Body of pancreas (tissue), 4 donors: Measurements from ENCODE around the gene NR2C2. TPM values are rescaled to one million over a fixed set of nuclear protein-coding genes. Genes with fewer than 3 reads are reported as not detected.

Source experiments
- ATAC-seq: fragments of 150-250 bp; one replicate; pipeline ENCODE4 v1.9.1; 2016
- DNase-seq, 4 donors: peaks; one replicate each; pipeline ENCODE4 v3.0.0-alpha.2; 2019
- H3K27ac ChIP-seq, 4 donors: fragments of 200-600 bp; sonication (generic); 1 replicate in 3 of 4; 2 replicates in 1 of 4; pipeline versions ENCODE4 v1.5.1 to v1.6.1; 2016 to 2019; ENCODE audit warnings: mild to moderate bottlenecking in 1 of 4, mixed read lengths in 1 of 4, moderate library complexity in 1 of 4
- H3K27me3 ChIP-seq, 2 donors: fragments of 200-600 bp; sonication (generic); one replicate each; pipeline ENCODE4 v1.6.0; 2016; ENCODE audit warnings: mild to moderate bottlenecking in 1 of 2
- H3K36me3 ChIP-seq, 2 donors: fragments of 200-600 bp; sonication (generic); replicated peaks in 1 of 2; 2 replicates each; pipeline ENCODE4 v1.5.1; 2016; ENCODE audit warnings: low read depth in 2 of 2; ENCODE audit not compliant: insufficient read depth in 1 of 2
- H3K4me1 ChIP-seq: fragments of 200-600 bp; sonication (generic); one replicate; pipeline ENCODE4 v1.6.0; 2016
- H3K4me3 ChIP-seq, 2 donors: fragments of 200-600 bp; sonication (generic); 1 replicate in 1 of 2; 2 replicates in 1 of 2; pipeline ENCODE4 v1.5.1; 2016 to 2019
- H3K9me3 ChIP-seq, 3 donors: fragments of 200-600 bp; sonication (generic); 1 replicate in 2 of 3; 2 replicates in 1 of 3; pipeline ENCODE4 v1.5.1; 2016
- CTCF ChIP-seq, 7 experiments: fragments of 450-650 bp in 4 of 7; fragments of 200-600 bp in 3 of 7; sonication (generic) in 3 of 7; IDR thresholded peaks; one replicate each; pipeline ENCODE4 v1.5.1; 2016 to 2019; ENCODE audit warnings: antibody characterized with exemption in 7 of 7
- POLR2A ChIP-seq, 3 donors: fragments of 450-650 bp; IDR thresholded peaks; one replicate each; pipeline ENCODE4 v1.6.1; 2016; ENCODE audit warnings: antibody characterized with exemption in 3 of 3, mild to moderate bottlenecking in 2 of 3
- WGBS, 2 donors: methylation state at CpG; one replicate each; pipeline ENCODE4 v1.1.5; 2017; 5-methylcytosine and 5-hydroxymethylcytosine counted together
- intact Hi-C: fragments of 100-400 bp; cut with DNase I; formaldehyde crosslinking; loops from one replicate; pipeline ENCODE4 v1.15.1; 2023
- total RNA-seq, 2 donors: library from RNA; depleted of rRNA; stranded (reverse); fragments of >200 nt; gene quantifications; one replicate each; pipeline ENCODE4 v1.1.0, GENCODE V29; 2016

NR2C2 gene
- total RNA-seq, 2 donors from 2014 or later, result 16.9 to 22.1 TPM

- DNase-seq (no peak), ATAC-seq (no peak)
- no peaks in the 10 kb centered on the region for H3K27me3 ChIP-seq
- WGBS, 2 donors, result 79 to 86% methylated on average over 5 of the region's 5 CpGs
- intact Hi-C loops, result no loop called here
- H3K27ac ChIP-seq, result no peak overlapping the region
- no peak for TF ChIP-seq POLR2A (IDR thresholded peaks at IDR 0.05)
- H3K4me3 ChIP-seq, result no peak overlapping the region
- H3K9me3 ChIP-seq, result no peaks in the 10 kb centered on the region
- peaks cover 0 to 13% of the 10 kb centered on the region in 2 donors for H3K36me3 ChIP-seq
- H3K4me1 ChIP-seq, result peaks cover 7% of the 10 kb centered on the region
Observed at GRCh38 chr3:15094187-15094875, 146.9 kb downstream of the NR2C2 start.

GRCh38 chr3:15096046-15096445 is 148.7 kb downstream of the NR2C2 start:
- H3K27ac ChIP-seq, result no peak overlapping the region
- intact Hi-C loops, result no loop called here
- H3K9me3 ChIP-seq, result no peaks in the 10 kb centered on the region
- peaks cover 0 to 8% of the 10 kb centered on the region in 2 donors for H3K36me3 ChIP-seq
- H3K27me3 ChIP-seq, result no peaks in the 10 kb centered on the region
- peaks cover 11% of the 10 kb centered on the region for H3K4me1 ChIP-seq
- DNase-seq (no peak), ATAC-seq (no peak)
- 84 to 86% methylated on average over 3 of the region's 3 CpGs for WGBS, 2 donors
- H3K4me3 ChIP-seq, result no peak overlapping the region
- no peak for TF ChIP-seq CTCF (IDR thresholded peaks at IDR 0.05)

GRCh38 chr3:15097891-15098290 is 150.5 kb downstream of the NR2C2 start:
- Histone ChIP-seq H3K9me3 (no peaks in the 10 kb centered on the region), H3K36me3 (peaks cover 0 to 7% of the 10 kb centered on the region in 2 donors), H3K27me3 (no peaks in the 10 kb centered on the region), H3K4me3 (no peak overlapping the region), H3K4me1 (peaks cover 11% of the 10 kb centered on the region), H3K27ac (no peak overlapping the region)
- TF ChIP-seq POLR2A (IDR thresholded peaks at IDR 0.05) (no peak), CTCF (IDR thresholded peaks at IDR 0.05) (no peak)
- 38 to 65% methylated on average over 6 of the region's 6 CpGs for whole genome bisulfite sequencing, 2 donors
- DNase-seq (no peak), ATAC-seq (no peak)
- intact Hi-C loops, result no loop called here

Other genes starting within 250 kb of the NR2C2 start
- 1 to 10 TPM; 4.9 to 7.8 TPM for gene FGD5, start 128.6 kb upstream of the NR2C2 start, total RNA-seq
- gene MRPS25, start 117.7 kb downstream of the NR2C2 start, total RNA-seq, result 10 to 100 TPM; 17.1 to 24.7 TPM
- 1 to 10 TPM; 9.1 to 9.2 TPM for gene RBSN, start 151.6 kb downstream of the NR2C2 start, total RNA-seq